NCI-H510A (cell line): ENCODE results near the gene CHAF1A.

ENCODE experiments used
- DNase-seq: peaks from one replicate; lab custom pipeline; 2025; lab: John Stamatoyannopoulos, UW

Gene CHAF1A

GRCh38 chr19:4379383-4380253, 22.8 kb upstream of the CHAF1A start:
- peak; percentile 59 for DNase-seq

- DNase-seq, result no peak
These were observed 22.1 kb upstream of the CHAF1A start for GRCh38 chr19:4380254-4380727.

DNA sequence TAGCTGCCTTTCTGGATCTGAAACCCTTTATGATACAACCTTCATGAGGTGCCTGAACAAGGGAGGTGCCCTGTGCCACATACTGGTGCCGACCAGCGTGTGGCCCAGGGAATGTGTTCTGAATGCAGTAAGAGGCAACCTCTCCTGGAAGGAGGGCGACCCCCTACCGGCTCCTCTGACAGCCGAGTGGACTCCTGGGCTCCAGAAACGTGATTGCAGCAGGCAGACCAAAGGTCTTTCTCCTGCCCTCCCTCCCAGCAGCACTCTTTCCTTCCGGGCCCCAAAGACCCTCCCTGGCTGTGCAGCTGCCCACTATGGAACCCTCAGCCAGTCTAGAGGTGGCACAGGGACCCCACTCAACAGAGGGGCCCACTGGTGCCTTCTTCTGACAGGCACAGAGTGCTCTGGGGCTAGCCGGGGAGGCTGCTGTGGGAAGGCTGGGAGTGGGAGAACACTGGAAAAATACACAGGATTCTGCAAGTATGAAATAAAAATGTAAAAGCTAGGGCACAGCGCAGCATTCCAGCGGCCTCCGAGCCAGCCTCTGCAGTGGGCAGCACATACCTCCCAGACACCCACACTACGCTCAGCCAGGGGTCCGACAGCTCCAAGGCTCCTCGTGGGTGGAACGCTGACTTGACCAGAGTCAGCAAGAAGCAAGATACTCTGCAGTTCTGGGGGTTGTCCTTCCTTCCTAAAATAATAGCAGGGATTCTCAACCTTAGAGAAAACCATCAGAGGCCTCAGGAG, 17.0 kb upstream of the CHAF1A start:
- DNase-seq, result no peak

- DNase-seq, result no peak
These were observed 16.2 kb upstream of the CHAF1A start for GRCh38 chr19:4386041-4386782.

DNA sequence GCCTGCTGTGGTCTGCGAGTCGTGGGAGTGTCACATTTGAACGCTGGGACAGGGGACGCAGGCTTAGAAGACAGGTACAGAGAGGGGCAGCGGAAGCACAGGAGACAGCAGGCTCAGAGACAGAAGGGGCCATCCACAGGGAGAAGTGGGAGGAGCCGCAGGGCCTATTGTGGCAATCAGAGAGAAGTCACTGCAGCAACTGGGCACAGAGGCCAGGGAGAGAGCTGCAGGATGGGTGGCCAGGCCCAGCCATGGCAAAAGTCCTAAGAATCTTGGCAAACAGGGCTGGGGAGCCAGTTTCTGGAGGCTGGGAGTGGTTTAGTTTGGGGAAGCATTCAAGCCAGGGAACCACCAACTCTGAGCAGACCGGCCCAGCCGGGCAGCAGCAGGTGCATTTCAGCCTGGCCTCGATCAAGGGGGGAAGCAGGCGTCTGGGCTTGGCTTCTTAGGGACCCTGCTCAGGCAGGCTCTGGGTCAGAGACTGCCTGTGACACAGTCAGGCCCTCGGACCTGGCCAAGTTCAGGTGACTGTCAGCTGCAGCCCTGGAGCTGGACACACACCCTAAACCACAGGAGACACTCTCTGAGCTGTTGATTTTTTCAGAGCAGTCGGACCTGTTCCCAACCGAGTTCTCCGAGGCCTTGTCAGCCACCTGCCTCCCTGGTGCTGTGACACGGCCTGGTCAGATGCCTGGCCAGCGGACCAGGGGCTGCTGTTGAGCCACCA, 13.9 kb upstream of the CHAF1A start:
- DNase-seq, result no peak

DNA sequence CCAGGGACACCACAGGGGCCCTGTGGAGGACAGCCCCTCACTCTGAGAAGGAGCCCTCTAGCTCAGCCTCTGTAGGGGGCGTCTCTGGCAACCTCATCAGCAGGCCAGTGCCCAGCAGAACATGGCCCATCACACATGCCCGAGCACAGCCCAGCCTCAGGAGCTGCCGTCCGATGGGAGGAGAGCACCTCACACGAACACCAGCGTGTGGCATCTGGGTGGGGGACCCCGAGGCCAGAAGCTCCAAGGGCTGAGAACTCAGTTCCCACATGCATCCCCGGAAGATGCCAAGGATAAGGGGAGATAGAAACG, 13.4 kb upstream of the CHAF1A start:
- no peak for DNase-seq

GRCh38 chr19:4389511-4390016, 12.9 kb upstream of the CHAF1A start:
- no peak for DNase-seq

DNA sequence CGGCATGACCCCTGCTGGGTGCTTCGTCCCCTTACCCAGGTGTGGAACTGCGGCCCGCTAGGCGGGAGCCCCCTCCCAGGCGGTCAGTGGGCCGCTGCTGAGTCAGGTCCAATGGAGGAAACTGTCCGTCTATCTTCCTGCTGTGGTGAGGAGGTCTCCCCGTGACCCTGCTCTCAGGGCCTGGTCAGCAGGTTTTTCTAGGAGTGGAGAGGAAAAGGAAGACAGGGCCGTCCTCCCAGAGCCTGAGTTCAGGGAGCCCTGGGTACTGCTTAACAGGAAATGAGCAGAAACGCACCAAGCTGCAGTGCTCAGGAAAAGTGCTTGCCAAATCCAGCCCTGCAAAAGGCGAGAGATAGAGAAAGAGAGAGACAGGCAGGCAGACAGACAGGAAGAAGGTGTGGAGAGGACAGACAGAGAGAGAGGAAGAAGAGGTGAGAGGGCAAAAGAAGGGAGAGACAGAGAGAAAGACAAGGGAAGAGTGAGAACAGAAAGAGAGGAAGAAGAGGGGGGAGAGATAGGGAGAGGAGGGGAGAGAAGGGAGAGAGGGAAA, 12.3 kb upstream of the CHAF1A start:
- no peak for DNase-seq

DNA sequence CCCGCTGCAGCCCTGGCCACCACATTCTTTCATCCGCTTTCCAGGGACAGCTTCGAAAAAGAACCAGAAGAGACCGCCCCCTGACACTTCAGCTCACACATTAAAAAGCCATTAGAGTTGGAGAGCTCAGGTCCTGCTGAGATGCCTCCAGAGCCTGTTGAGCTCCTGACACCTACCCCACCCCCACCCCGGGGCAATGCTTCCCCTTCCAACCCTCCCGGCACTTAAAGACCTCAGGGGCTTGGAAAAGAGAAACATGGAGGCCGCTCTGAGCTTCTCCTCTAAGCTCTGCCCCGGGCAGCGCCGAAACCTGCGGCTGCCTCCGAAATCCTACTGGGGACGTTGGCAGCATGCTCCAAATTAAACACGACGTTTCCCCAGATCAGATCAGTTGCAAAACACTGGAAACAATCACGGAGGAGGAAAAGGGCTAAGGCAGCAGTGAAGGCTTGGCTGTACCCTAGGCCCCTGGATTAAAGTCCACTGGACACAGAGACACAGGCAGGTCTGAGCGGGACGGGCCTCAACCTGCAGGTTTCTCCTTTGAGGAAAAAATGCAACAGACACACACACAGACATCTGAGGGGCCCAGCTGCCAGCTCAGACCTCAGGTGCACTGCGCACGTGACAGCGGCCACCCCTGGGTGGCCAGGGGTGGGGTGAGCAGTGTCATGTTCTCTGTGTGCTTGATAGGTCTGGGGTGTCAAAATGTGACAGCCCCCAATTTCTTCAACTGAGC, 11.7 kb upstream of the CHAF1A start:
- DNase-seq, result peak; percentile 55

- no peak for DNase-seq
These were observed 11.1 kb upstream of the CHAF1A start for GRCh38 chr19:4391306-4391693.

DNA sequence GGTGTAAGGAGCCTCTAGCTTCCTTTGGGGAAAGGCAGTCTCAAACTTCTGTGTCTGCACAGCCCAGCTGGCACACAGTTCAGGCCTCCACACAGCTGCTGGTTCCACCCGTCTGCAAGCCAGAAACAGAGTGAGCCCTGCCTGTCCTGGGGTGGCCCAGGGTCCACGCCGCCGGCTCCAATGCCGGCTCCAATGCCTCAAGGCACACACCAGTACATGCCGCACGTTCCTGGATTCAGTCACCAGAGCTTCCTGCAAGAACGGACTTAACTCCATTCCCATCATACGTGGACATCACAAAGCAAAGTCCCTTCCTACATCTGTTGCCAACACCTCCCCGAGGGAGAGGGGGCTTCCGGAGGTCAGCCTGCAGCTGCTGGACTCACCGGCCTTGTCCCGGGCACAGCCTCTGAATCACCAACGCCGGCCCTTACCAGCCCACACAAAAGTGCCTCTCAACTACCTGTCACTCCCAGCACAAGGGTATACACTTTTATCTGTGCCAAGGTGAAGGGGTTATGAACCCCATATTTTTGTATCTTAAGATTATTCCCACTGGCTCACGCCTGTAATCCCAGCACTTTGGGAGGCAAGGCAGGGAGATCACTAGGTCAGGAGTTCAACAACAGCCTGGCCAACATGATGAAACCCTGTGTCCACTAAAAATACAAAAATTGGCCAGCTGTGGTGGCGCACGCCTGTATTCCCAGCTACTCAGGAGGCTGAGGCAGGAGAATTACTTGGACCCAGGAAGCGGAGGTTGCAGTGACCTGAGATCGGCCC, 10.5 kb upstream of the CHAF1A start:
- DNase-seq, result no peak

- DNase-seq, result no peak
These were observed 8.4 kb upstream of the CHAF1A start for GRCh38 chr19:4393947-4394590.

GRCh38 chr19:4396949-4397783, 5.3 kb upstream of the CHAF1A start:
- no peak for DNase-seq

DNA sequence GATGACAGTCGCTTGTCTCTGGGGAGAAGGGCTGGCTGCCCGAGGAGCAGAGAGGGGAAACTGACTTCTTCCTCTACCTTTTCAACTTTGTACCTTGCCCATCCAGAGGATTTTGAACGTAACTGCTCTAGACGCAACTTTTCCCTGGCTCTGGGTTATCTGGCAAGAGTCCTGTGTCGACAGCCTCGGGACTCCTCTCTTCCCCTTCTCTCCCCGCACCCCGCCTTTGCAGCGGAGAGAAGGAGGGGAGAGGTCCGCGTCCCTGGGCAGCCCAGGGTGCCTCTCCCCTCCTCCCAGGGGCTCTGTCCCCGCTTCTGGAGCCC, 2.7 kb upstream of the CHAF1A start:
- no peak for DNase-seq

- DNase-seq, result peak; percentile 90
These were observed 2.1 kb upstream of the CHAF1A start, which contains the start of gene SH3GL1 for GRCh38 chr19:4400135-4400936. Gene SH3GL1 (minus strand): TSS chr19:4400547. CDS start chr19:4400368, 179 bp downstream.

DNA sequence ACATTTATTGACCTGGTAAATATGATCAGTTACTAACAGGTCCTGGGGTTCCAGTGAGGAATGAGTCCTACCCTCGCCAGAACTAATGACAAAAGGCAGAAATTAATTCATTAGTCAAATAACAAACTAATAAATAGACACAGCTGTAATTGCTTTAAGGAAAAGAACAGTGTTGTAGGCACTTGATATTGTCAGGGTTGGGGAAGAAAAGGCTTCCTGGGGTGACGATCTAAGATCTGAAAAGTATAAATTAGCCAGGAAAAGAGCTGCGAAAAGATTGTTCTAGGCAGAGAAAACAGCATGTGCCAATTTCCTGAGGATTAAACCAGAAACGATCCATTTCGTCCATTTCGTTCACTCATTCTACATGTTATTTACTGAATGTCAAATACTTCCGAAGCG, 670 bp upstream of the CHAF1A start:
- no peak for DNase-seq

GRCh38 chr19:4403005-4403761, 743 bp downstream of the CHAF1A start:
- DNase-seq, result no peak
